WTC11 (cell line): ENCODE data around the gene CHMP5. TPM values are rescaled to one million over a fixed set of nuclear protein-coding genes. Genes with fewer than 3 reads are reported as not detected.

Experiments
- ATAC-seq: fragments of 200-7000 bp; cut with Tn5 transposase; 2 replicates; pipeline ENCODE4 v1.10.0; 2021; ENCODE audit warnings: mild to moderate bottlenecking, moderate library complexity
- CTCF ChIA-PET: fragments of 300-600 bp; sonication (Branson Sonifier 250); formaldehyde crosslinking; loops from one replicate; lab custom pipeline; 2021; ENCODE audit warnings: antibody characterized with exemption; lab: Charles Lee
- POLR2A ChIA-PET: fragments of 350-600 bp; sonication (Branson Sonifier 250); formaldehyde crosslinking; loops from one replicate; lab custom pipeline; 2021; ENCODE audit warnings: antibody characterized with exemption; lab: Charles Lee
- DNase-seq: peaks from one replicate; pipeline ENCODE4 v3.0.0; 2021; ENCODE audit warnings: low spot score
- H3K27ac Mint-ChIP-seq: 2 replicates; pipeline ENCODE4 v1.8.0; 2021; ENCODE audit warnings: mixed read lengths
- H3K27me3 Mint-ChIP-seq: 2 replicates; pipeline ENCODE4 v1.8.0; 2021; ENCODE audit warnings: low read depth, mild to moderate bottlenecking, moderate library complexity, mixed read lengths
- H3K36me3 Mint-ChIP-seq: 2 replicates; pipeline ENCODE4 v1.8.0; 2021; ENCODE audit warnings: mixed read lengths
- H3K4me1 Mint-ChIP-seq: 2 replicates; pipeline ENCODE4 v1.8.0; 2022; ENCODE audit warnings: mixed read lengths
- H3K4me3 Mint-ChIP-seq: 2 replicates; pipeline ENCODE4 v1.8.0; 2021; ENCODE audit warnings: mild to moderate bottlenecking, moderate library complexity, mixed read lengths
- H3K9me3 Mint-ChIP-seq: 2 replicates; pipeline ENCODE4 v1.8.0; 2021; ENCODE audit warnings: mixed read lengths
- ATF1 ChIP-seq: sonication (generic); formaldehyde crosslinking; IDR thresholded peaks from 2 replicates; pipeline ENCODE4 v1.8.1; 2023; ENCODE audit warnings: mild to moderate bottlenecking, moderate library complexity, missing genetic modification reagents
- FOXK1 ChIP-seq: sonication (generic); formaldehyde crosslinking; IDR thresholded peaks from 2 replicates; pipeline ENCODE4 v1.8.0; 2022; ENCODE audit warnings: mild to moderate bottlenecking, moderate library complexity, missing genetic modification reagents
- IRF2 ChIP-seq: sonication (generic); formaldehyde crosslinking; IDR thresholded peaks from 2 replicates; pipeline ENCODE4 v1.8.0; 2022; ENCODE audit warnings: low read depth, missing genetic modification reagents, borderline replicate concordance
- JUN ChIP-seq: sonication (generic); formaldehyde crosslinking; IDR thresholded peaks from 2 replicates; pipeline ENCODE4 v1.8.0; 2023; ENCODE audit warnings: mild to moderate bottlenecking, missing genetic modification reagents
- MXD4 ChIP-seq: fragments of 250-450 bp; sonication (Bioruptor Pico); IDR thresholded peaks from 2 replicates; pipeline ENCODE4 v1.8.0; 2021; ENCODE audit warnings: mild to moderate bottlenecking, moderate library complexity, borderline replicate concordance
- MYBL2 ChIP-seq: sonication (generic); formaldehyde crosslinking; IDR thresholded peaks from 2 replicates; pipeline ENCODE4 v1.8.1; 2023; ENCODE audit warnings: mild to moderate bottlenecking, moderate library complexity, missing genetic modification reagents
- NFYB ChIP-seq: sonication (generic); formaldehyde crosslinking; conservative IDR thresholded peaks from 2 replicates; pipeline ENCODE4 v1.8.0; 2022; ENCODE audit warnings: low read depth, missing genetic modification reagents
- NR1H2 ChIP-seq: sonication (generic); formaldehyde crosslinking; IDR thresholded peaks from 2 replicates; pipeline ENCODE4 v1.9.0; 2021; ENCODE audit warnings: mild to moderate bottlenecking, moderate library complexity, missing genetic modification reagents
- NR3C1 ChIP-seq: sonication (generic); formaldehyde crosslinking; conservative IDR thresholded peaks from 2 replicates; pipeline ENCODE4 v1.8.1; 2023; ENCODE audit warnings: low read depth, mild to moderate bottlenecking, missing genetic modification reagents
- OVOL2 ChIP-seq: fragments of 250-450 bp; sonication (Bioruptor Pico); IDR thresholded peaks from 2 replicates; pipeline ENCODE4 v1.9.0; 2021; ENCODE audit warnings: mild to moderate bottlenecking, borderline replicate concordance
- SMAD3 ChIP-seq: sonication (generic); formaldehyde crosslinking; IDR thresholded peaks from 2 replicates; pipeline ENCODE4 v1.8.0; 2022; ENCODE audit warnings: missing genetic modification reagents, mild to moderate bottlenecking, borderline replicate concordance
- TCF7 ChIP-seq: sonication (generic); formaldehyde crosslinking; IDR thresholded peaks from 2 replicates; pipeline ENCODE4 v1.8.0; 2022; ENCODE audit warnings: mild to moderate bottlenecking, low read depth, missing genetic modification reagents, moderate library complexity
- TP53 ChIP-seq: sonication (generic); formaldehyde crosslinking; IDR thresholded peaks from 2 replicates; pipeline ENCODE4 v1.8.1; 2023; ENCODE audit warnings: mild to moderate bottlenecking, missing genetic modification reagents
- ZNF121 ChIP-seq: sonication (generic); formaldehyde crosslinking; IDR thresholded peaks from 2 replicates; pipeline ENCODE4 v1.8.0; 2023; ENCODE audit warnings: missing genetic modification reagents
- ZNF138 ChIP-seq: sonication (generic); formaldehyde crosslinking; conservative IDR thresholded peaks from 2 replicates; pipeline ENCODE4 v1.8.1; 2022; ENCODE audit warnings: mild to moderate bottlenecking, moderate library complexity, missing genetic modification reagents
- ZNF232 ChIP-seq: sonication (generic); formaldehyde crosslinking; IDR thresholded peaks from 2 replicates; pipeline ENCODE4 v1.8.0; 2022; ENCODE audit warnings: mild to moderate bottlenecking, missing genetic modification reagents
- ZNF396 ChIP-seq: fragments of 250-450 bp; sonication (Bioruptor Pico); IDR thresholded peaks from 2 replicates; pipeline ENCODE4 v1.8.0; 2021; ENCODE audit warnings: mild to moderate bottlenecking, moderate library complexity, borderline replicate concordance
- ZNF671 ChIP-seq: fragments of 250-450 bp; sonication (Bioruptor Pico); IDR thresholded peaks from 2 replicates; pipeline ENCODE4 v1.8.0; 2021; ENCODE audit warnings: mild to moderate bottlenecking
- total RNA-seq: library from RNA; stranded (reverse); gene quantifications from 3 replicates; pipeline ENCODE4 v1.2.3, GENCODE V29; 2021
- TF ChIP-seq, protein P1 (sequence below): fragments of 250-450 bp; sonication (Bioruptor Pico); IDR thresholded peaks from 2 replicates; pipeline ENCODE4 v1.9.0; 2021; ENCODE audit warnings: mild to moderate bottlenecking
- TF ChIP-seq, protein P2 (sequence below): sonication (generic); formaldehyde crosslinking; conservative IDR thresholded peaks from 2 replicates; pipeline ENCODE4 v1.8.1; 2022; ENCODE audit warnings: mild to moderate bottlenecking, missing genetic modification reagents
- TF ChIP-seq, protein P3 (sequence below): sonication (generic); formaldehyde crosslinking; IDR thresholded peaks from 2 replicates; pipeline ENCODE4 v1.8.1; 2022; ENCODE audit warnings: mild to moderate bottlenecking, missing genetic modification reagents, moderate library complexity, borderline replicate concordance
- TF ChIP-seq, protein P4 (sequence below): sonication (generic); formaldehyde crosslinking; IDR thresholded peaks from 2 replicates; pipeline ENCODE4 v1.8.1; 2022; ENCODE audit warnings: low read depth, mild to moderate bottlenecking, moderate library complexity, missing genetic modification reagents, borderline replicate concordance
- TF ChIP-seq, protein P5 (sequence below): fragments of 250-450 bp; sonication (Bioruptor Pico); IDR thresholded peaks from 2 replicates; pipeline ENCODE4 v2.1.2; 2022; ENCODE audit warnings: mild to moderate bottlenecking, moderate library complexity
- TF ChIP-seq, protein P6 (sequence below): sonication (generic); formaldehyde crosslinking; IDR thresholded peaks from 2 replicates; pipeline ENCODE4 v1.8.0; 2023; ENCODE audit warnings: mild to moderate bottlenecking, missing genetic modification reagents
- TF ChIP-seq, protein P7 (sequence below): sonication (generic); formaldehyde crosslinking; IDR thresholded peaks from 2 replicates; pipeline ENCODE4 v1.8.0; 2023; ENCODE audit warnings: missing genetic modification reagents

The CHMP5 gene
- total RNA-seq, 1 experiment from 2014 or later = 46.2 TPM

DNA sequence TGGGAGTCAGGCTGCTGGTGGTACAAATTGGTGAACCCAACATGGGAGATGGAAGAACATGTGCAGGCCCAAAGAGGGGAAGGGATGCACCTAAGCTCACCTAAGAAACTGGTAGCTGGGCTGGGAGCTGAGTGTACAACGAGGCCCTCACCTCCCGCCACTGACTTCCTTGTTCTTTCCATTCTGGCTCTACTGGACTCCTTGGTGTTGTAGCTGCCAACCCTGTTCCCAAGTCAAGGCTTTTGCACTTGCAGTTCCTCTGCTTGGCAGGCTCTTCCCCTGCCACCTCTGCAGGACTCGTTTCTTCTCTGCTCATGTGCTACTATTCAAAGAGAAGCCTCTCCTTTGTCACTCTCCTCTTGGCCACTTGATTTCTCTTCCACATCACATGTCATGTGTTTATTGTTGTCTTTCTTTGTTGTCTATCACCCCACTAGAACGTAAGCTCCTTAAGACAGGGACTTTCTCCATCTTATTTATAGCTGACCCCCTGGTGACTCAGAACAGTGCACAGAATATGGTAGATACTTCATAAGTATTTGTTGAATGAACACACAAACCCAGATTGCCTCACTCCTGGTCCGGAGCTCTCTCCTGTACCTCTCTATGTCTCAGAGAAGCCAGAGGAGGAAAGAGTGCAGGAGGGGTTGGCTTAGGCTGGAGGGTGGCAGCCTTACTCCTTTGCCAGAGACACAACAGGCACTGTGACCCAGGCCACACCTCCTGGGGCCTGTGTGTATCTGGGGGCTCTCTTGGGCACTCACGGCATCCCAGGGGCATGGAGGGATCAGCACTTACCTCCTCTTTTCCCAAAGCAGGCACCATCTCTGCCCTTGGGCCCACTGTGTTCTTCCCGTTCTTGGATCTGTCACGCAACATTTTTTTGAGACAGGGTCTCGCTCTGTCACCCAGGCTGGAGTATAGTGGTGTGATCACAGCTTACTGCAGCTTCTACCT lies 30.1 kb upstream of the CHMP5 start:
- Mint-ChIP-seq H3K27ac (no peak overlapping the region), H3K36me3 (no peaks in the 10 kb centered on the region), H3K4me1 (no peaks in the 10 kb centered on the region), H3K9me3 (no peaks in the 10 kb centered on the region), H3K4me3 (no peak overlapping the region), H3K27me3 (peaks cover 24% of the 10 kb centered on the region)
- POLR2A ChIA-PET = no interaction called here
- CTCF ChIA-PET = interaction anchor here (1.8 to 2.1 kb wide), 2 partner anchors 8 kb away, joined by 4 to 9 read pairs; no protein-coding TSS in a partner anchor
- ATAC-seq (no peak), DNase-seq (no peak)
- TF ChIP-seq ATF1 (CRISPR knock-in tag) (no peak), IRF2 (no peak), ZNF232 (CRISPR knock-in tag) (no peak), ZNF138 (CRISPR knock-in tag) (no peak), FOXK1 (no peak)
- TF ChIP-seq, protein P1, sequence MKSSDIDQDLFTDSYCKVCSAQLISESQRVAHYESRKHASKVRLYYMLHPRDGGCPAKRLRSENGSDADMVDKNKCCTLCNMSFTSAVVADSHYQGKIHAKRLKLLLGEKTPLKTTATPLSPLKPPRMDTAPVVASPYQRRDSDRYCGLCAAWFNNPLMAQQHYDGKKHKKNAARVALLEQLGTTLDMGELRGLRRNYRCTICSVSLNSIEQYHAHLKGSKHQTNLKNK = no peak

DNA sequence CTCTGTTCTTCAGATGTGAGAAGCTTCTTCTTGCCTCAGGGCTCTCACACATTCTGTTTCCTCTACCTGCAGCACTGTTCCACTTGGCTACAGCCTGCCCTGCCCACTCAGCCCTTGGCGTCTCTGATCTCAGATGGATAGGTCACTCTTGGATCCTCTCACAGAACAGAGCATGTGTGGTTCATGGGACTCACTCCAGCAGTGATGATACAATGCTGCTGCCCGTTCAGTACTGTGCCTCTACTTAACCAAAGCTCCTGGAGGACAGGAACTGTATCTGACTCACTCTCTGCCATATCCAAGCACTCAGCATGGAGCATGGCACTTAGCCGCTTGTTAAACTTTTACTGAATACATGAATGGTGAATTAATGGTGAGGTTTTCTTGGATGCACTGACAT lies 28.3 kb upstream of the CHMP5 start:
- Mint-ChIP-seq H3K4me3 (no peak overlapping the region), H3K27me3 (peaks cover 24% of the 10 kb centered on the region), H3K4me1 (no peaks in the 10 kb centered on the region), H3K36me3 (no peaks in the 10 kb centered on the region), H3K27ac (no peak overlapping the region), H3K9me3 (no peaks in the 10 kb centered on the region)
- ChIA-PET POLR2A (no interaction called here), CTCF (interaction anchor here (1.2 to 2.1 kb wide), 2 partner anchors 10 to 129 kb away, joined by 3 to 9 read pairs; no protein-coding TSS in a partner anchor)
- no peak for DNase-seq
- ATAC-seq = no peak
- TF ChIP-seq ZNF671 (CRISPR knock-in tag) (no peak), MYBL2 (CRISPR knock-in tag) (no peak), JUN (CRISPR knock-in tag) (no peak), TP53 (CRISPR knock-in tag) (no peak), SMAD3 (no peak), OVOL2 (no peak), NR3C1 (CRISPR knock-in tag) (no peak)
- TF ChIP-seq, protein P2, sequence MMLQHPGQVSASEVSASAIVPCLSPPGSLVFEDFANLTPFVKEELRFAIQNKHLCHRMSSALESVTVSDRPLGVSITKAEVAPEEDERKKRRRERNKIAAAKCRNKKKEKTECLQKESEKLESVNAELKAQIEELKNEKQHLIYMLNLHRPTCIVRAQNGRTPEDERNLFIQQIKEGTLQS = no peak
- TF ChIP-seq, protein P3, sequence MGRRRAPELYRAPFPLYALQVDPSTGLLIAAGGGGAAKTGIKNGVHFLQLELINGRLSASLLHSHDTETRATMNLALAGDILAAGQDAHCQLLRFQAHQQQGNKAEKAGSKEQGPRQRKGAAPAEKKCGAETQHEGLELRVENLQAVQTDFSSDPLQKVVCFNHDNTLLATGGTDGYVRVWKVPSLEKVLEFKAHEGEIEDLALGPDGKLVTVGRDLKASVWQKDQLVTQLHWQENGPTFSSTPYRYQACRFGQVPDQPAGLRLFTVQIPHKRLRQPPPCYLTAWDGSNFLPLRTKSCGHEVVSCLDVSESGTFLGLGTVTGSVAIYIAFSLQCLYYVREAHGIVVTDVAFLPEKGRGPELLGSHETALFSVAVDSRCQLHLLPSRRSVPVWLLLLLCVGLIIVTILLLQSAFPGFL (CRISPR knock-in tag) = no peak
- TF ChIP-seq, protein P4, sequence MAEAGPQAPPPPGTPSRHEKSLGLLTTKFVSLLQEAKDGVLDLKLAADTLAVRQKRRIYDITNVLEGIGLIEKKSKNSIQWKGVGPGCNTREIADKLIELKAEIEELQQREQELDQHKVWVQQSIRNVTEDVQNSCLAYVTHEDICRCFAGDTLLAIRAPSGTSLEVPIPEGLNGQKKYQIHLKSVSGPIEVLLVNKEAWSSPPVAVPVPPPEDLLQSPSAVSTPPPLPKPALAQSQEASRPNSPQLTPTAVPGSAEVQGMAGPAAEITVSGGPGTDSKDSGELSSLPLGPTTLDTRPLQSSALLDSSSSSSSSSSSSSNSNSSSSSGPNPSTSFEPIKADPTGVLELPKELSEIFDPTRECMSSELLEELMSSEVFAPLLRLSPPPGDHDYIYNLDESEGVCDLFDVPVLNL (CRISPR knock-in tag) = no peak

DNA sequence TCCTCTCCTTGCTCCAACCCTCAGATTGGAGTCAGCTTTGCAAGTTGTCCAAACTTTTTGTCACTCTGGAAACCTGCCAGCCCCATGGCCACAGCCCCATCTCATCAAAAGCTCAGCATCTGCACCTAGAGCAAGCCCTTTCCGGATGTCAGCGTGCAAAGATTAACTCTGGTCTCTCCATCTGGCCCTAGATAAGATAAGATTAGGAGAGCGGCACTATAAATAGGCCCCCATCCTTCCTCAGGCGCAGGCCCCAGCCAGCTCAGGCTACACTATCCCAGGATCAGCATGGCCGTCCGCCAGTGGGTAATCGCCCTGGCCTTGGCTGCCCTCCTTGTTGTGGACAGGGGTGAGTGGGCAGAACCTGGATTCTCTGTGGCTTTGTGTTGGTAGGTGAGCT lies 24.9 kb upstream of the CHMP5 start, which contains the start of gene SPINK4:
Gene SPINK4, plus strand, starts transcription at position 247 of the 400 bp plus-strand sequence. Its CDS starts 42 bp downstream, at position 289.
- Mint-ChIP-seq H3K4me1 (no peaks in the 10 kb centered on the region), H3K27me3 (peaks cover 5% of the 10 kb centered on the region), H3K36me3 (no peaks in the 10 kb centered on the region), H3K9me3 (no peaks in the 10 kb centered on the region), H3K4me3 (no peak within 1 kb of the TSS), H3K27ac (no peak within 1 kb of the TSS)
- no peak for ATAC-seq
- ChIA-PET CTCF (interaction anchor here (3.3 kb wide), 1 partner anchor 14 kb away, joined by 12 read pairs; no protein-coding TSS in a partner anchor), POLR2A (interaction anchor here (0.7 kb wide), 1 partner anchor 9 kb away, joined by 3 read pairs; no protein-coding TSS in a partner anchor)
- DNase-seq = no peak
- TF ChIP-seq OVOL2 (no peak), NR1H2 (CRISPR knock-in tag) (no peak), NFYB (CRISPR knock-in tag) (no peak), ZNF121 (no peak), ZNF396 (CRISPR knock-in tag) (no peak), TCF7 (no peak), MXD4 (no peak)
- TF ChIP-seq, protein P5, sequence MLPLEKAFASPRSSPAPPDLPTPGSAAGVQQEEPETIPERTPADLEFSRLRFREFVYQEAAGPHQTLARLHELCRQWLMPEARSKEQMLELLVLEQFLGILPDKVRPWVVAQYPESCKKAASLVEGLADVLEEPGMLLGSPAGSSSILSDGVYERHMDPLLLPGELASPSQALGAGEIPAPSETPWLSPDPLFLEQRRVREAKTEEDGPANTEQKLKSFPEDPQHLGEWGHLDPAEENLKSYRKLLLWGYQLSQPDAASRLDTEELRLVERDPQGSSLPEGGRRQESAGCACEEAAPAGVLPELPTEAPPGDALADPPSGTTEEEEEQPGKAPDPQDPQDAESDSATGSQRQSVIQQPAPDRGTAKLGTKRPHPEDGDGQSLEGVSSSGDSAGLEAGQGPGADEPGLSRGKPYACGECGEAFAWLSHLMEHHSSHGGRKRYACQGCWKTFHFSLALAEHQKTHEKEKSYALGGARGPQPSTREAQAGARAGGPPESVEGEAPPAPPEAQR (CRISPR knock-in tag) = no peak
- TF ChIP-seq, protein P6, sequence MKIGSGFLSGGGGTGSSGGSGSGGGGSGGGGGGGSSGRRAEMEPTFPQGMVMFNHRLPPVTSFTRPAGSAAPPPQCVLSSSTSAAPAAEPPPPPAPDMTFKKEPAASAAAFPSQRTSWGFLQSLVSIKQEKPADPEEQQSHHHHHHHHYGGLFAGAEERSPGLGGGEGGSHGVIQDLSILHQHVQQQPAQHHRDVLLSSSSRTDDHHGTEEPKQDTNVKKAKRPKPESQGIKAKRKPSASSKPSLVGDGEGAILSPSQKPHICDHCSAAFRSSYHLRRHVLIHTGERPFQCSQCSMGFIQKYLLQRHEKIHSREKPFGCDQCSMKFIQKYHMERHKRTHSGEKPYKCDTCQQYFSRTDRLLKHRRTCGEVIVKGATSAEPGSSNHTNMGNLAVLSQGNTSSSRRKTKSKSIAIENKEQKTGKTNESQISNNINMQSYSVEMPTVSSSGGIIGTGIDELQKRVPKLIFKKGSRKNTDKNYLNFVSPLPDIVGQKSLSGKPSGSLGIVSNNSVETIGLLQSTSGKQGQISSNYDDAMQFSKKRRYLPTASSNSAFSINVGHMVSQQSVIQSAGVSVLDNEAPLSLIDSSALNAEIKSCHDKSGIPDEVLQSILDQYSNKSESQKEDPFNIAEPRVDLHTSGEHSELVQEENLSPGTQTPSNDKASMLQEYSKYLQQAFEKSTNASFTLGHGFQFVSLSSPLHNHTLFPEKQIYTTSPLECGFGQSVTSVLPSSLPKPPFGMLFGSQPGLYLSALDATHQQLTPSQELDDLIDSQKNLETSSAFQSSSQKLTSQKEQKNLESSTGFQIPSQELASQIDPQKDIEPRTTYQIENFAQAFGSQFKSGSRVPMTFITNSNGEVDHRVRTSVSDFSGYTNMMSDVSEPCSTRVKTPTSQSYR (CRISPR knock-in tag) = no peak
- TF ChIP-seq, protein P7, sequence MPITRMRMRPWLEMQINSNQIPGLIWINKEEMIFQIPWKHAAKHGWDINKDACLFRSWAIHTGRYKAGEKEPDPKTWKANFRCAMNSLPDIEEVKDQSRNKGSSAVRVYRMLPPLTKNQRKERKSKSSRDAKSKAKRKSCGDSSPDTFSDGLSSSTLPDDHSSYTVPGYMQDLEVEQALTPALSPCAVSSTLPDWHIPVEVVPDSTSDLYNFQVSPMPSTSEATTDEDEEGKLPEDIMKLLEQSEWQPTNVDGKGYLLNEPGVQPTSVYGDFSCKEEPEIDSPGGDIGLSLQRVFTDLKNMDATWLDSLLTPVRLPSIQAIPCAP = no peak
